DMS 273 (cell line): ENCODE results near the gene STXBP1.
A peak's percentile ranks its signal among the peaks of the same experiment; 100 is the strongest.
"Not testable (repeated sequence)": the region's sequence is repeated elsewhere in the genome, so short reads cannot be mapped to it uniquely, and the experiment has no call there.

Source experiments
- DNase-seq: peaks from one replicate; lab custom pipeline; 2025; ENCODE audit not compliant: unreplicated experiment; lab: John Stamatoyannopoulos, UW

STXBP1 gene

GRCh38 chr9:127613583-127613954 lies 1.5 kb downstream of the STXBP1 start:
- no peak for DNase-seq

GRCh38 chr9:127614961-127615360 lies 2.9 kb downstream of the STXBP1 start:
- DNase-seq = no peak

DNA sequence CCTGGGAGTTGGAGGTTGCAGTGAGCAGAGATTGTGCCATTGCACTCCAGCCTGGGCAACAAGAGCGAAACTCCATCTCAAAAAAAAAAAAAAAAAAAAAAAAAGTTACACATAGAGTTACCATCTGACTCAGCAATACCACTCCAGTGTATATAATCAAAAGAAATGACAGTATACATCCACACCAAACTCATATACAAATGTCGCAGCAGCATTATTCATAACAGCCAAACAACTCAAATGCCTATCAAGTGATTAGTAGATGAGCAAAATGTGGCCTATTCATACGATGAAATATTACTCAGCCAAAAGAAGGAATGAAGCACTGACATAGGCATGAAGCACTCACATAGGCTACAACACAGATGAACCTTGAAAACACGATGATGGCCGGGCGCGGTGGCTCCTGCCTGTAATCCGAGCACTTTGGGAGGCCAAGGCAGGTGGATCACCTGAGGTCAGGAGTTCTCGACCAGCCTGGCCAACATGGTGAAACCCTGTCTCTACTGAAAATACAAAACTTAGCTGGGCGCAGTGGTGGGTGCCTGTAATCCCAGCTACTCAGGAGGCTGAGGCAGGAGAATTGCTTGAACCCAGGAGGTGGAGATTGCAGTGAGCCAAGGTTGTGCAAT lies 9.4 kb downstream of the STXBP1 start:
- DNase-seq = not testable (repeated sequence)

DNA sequence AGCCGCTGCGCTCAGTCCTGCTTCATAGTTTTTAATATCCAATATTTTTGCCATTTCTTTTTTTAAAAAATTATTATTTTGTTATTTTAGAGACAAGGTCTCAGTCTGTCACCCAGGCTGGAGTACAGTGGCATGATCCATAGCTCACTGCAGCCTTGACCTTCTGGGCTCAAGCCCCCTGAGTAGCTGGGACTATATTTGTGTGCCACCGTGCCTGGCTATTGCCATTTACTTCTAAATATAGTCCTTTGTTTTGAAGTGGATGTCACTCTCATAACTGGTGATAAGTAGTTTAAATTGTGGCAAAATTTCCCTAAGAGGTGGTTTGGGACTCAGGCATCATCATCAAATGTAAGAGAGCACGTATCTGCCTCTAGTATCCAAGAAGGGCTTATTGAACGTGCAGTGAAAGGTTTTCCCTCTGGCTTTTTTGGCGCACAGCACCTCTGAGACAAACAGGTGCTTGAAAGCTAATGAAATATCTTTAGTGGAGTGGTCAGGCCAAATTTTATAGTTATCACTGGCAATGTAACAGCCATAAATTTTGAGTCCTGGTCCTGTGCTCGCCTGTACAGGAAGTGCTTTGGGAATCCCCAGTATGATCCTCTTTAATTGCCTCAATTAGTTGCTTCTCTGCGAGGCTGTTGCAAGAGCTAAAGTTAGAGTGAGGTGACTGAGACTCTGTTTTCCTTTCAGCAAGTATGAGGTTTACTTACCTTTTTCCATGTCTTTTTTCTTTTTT lies 14.8 kb downstream of the STXBP1 start:
- DNase-seq = no peak

GRCh38 chr9:127627494-127627855 lies 15.4 kb downstream of the STXBP1 start:
- DNase-seq = no peak

DNA sequence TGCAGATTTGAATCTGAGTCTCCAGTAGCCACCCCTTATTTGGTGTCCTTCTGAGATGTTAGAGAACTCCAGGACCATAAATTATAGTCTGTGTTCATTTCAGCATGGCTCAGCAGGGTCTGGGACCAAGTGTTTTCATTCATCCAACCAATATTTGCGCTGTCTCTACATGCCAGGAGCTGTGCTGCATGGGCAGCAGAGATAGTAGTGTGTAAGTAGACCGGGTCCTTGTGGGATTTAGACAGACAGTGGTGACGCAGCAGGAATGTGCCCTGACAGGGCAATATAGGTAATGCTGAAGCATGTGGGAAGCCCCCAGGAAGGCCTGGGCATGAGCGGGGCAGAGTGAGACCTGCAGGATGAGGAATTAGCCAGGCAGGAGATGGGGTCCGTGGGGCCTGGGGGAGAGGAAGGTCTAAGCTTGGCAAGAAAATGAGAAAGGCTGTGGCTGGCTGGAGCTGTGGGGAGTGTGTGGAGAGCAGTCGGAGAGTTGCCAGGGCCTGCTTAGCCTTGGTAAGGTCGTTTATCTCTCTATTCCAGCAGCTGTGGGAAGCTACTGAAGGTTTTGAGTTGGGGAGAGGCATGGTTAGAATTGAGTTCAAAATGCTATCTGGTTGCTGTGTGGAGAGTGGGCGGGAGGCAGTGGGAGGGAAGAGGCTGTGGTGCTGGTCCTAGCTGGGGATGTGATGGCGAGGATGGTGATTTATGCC lies 16.8 kb downstream of the STXBP1 start:
- no peak for DNase-seq

DNA sequence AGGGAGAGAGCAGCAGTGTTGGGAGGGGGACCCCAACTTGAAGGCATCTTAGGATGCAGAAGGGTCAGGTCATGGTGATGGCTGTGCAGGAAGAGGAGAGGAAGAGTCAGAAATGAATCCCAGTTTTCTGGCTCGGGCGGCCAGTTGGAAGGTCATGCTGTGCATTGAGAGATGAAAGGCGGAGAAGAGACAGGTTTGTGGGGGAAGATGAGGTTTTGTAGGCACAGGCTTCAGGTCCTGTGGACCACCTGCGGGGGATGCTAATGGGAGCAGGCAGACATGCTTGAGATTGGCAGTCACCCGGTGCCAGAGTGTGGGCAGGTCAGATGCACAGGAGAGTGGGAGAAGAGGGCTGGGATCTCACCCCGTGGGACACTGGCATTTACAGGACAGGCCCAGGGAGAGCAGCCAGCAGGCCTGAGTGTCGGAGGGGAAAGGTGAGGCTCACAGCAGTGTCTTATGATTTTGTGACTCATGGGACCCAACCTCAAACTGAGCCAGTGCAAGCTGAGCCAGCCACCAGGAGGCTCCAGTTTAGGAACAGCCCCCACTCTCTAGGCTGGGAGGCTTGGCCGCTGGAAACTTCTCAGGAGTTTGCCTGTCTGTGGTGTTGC lies 17.5 kb downstream of the STXBP1 start:
- no peak for DNase-seq

- DNase-seq = no peak
Measured at GRCh38 chr9:127633216-127633862, 21.3 kb downstream of the STXBP1 start.

DNA sequence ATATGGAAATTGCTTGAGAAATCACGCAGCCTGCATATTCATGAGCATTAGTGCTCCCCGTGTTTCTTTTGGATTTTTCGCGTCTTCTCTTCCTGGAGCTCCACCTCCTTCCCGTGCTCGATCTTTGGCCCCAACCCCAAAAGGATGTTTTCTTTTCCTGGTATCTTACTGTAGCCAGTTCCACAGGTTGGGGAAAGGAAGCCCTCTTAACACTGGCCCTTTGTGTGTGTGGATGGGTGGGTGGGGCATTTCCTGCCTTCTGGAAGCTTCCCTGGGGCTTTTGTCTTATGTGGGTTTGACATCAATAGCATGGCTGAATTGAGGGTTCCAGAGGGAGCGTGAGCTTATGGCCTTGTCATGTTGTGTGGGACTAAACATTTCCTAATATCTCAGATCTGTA lies 21.9 kb downstream of the STXBP1 start:
- DNase-seq = no peak

DNA sequence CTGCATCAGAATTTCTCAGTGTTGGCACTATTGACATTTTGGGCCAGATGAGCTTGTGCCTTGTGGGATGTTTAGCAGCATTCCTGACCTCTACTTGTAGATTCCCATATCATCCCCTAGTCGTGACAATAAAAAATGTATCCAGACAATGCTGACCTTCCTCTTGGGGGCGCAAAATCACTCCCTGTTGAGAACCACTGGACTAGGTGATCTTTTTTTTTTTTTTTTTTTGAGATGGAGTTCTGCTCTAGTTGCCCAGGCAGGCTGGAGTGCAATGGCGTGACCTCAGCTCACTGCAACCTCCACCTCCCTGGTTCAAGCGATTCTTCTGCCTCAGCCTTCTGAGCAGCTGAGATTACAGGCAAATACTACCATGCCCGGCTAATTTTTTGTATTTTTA lies 22.6 kb downstream of the STXBP1 start:
- DNase-seq = peak; percentile 43

DNA sequence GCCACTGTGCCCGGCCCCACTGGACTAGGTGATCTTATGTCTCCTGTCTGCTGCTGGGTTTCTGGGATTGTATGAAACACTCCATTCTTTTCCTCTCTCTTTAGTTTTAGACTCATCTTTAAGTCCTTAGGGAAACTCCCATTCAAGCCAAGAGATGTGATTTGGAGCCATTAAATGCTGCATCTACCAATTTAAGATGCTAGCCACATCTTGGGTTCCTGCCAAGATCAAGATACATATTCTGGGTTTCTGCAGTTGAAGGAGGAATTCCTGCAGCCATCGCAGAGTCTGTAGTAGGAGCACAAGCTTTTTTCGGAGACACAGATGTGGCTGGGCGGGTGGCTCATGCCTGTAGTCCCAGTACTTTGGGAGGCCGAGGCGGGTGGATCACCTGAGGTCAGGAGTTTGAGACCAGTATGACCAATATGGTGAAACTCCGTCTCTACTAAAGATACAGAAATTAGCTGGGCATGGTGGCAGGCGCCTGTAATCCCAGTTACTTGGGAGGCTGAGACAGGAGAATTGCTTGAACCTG lies 23.2 kb downstream of the STXBP1 start:
- DNase-seq = no peak

DNA sequence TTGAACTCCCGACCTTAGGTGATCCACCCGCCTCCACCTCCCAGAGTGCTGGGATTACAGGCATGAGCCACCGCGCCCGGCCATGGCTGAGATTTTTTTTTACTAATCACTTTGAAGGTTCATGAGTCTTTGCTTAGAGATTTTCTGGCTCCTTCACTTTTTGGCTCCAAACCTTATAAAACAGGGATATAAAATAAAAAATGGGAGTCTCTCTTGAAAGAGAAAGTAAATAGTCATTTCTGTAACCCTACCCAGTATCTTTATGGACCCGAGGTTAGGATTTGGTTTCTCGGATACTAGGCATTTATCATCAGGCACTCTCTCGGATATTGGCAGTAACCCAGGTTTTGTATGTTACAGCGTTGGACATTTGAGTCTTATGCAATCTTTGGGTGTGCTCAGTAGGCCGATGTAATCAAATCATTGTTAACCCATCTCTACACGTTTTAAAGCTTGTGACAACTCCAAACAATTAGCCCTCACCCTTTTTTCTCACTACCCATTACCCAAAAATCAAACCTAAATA lies 25.3 kb downstream of the STXBP1 start:
- peak; percentile 75 for DNase-seq

DNA sequence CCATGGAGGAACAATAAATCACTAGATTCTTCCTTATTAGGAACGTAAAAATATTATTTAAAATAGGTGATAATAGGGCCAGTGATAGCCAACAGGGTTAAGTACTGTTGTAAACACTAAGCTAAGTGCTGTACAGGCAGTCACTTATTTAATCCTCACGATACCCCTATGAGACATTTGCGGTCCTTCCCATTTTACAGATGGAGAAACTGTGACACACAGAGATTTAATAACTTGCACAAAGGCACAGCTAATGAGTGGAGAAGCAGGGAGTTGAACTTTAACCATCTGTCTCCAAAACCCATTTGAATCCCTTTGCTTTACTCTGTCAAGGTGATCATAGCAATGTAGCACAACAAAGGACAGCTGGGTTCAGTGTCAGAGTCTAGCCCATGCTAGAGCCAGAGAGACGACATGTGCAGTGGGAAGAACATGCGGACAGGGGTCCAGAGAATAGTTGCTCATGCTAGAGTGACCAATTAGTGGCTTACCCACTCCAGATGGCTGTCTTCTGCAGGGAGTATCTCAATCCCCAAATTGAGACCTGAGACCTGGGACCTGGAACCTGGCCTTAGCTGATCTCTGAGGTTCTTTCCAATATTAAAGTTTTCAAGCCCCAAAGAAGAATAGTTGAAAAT lies 28.9 kb downstream of the STXBP1 start:
- DNase-seq = peak; percentile 65

GRCh38 chr9:127642082-127642740 lies 30.1 kb downstream of the STXBP1 start:
- no peak for DNase-seq

DNA sequence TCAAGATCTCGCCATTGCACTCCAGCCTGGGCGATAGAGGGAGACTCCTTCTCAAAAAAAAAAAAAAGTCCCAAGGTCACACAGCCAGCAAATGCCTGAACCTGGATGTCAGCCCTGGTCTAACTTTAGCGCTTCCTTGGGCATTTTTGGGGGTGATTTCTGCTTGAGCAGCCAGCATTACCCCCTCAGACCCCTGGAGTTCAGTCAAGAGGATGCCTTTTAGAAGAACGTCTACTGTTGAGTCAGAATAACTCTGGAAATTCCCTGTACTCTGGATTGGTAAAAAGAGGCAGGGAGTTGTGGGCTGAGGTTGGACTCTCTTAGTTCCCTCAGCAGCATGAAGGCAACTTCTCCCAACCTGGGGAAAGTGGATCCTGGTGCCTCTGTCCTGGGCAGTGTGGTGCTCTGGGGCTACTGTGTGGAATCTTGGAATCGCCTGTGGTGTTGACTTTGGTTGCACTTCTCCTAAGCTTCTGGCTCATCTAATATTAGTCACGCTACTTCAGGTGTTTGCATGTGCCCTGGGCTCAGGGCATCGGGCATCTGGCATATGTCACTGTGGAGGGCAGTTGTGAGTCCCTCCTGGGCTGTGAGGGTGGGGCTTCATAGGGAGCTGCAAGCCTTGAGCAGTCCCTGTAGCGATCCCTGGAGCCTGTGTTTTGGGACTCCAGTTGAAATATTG lies 32.2 kb downstream of the STXBP1 start:
- peak; percentile 28 for DNase-seq

DNA sequence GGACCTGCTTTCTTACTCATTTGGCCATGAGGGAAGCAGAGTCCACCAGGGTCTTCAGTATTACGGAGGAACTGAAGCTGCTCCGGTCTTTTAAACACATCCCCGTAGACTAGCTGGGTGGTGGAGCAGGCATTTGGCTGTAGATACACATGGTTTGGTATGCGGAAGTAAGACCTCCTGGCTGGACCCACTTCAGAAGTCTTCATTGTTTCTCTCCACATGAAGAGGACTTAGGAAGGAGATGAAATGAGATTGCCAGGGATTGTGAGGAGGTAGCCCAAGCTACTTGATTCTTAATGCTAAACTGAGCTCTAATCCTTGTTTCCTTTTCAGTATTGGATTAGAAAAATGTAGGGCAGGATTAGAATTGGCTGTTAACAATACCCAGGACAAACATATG lies 32.9 kb downstream of the STXBP1 start:
- no peak for DNase-seq

DNA sequence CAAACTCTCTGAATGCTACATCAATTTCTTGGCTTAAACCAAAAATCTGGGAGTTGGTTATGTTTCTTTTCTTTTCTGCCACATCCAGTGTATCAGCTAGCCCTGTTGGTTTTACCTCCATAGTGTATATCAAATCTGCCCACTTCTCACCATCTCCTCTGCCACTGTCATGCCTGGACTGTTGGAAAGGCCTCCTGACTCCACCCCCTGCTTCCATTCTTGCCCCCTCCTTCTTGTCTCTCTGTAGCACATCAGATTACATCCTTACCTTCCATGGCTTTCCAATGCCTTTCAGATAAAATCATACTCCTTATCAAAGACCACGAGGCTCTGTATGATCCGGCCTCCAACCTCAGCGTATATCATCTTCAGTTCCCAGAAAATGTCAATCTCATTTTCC lies 35.4 kb downstream of the STXBP1 start:
- no peak for DNase-seq

DNA sequence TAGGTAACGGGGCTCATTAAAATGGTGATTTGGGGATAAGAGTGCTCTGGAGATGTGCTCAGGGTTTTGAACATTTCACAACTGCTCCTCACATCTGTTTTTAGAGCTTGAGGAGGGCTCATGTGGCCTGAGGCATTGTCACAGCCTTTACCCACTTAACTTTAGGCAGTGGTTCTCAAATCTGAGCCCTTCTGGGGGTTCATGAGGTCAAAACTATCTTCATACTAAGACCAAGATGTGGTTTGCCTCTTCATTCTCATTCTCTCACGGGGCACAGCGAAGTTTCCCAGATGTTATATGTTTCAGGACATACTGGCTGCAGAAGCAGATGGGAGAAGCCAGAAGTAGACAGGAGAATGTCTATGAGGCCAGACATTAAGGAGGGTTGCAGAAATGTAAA lies 38.4 kb downstream of the STXBP1 start:
- DNase-seq = peak; percentile 26
